NT2/D1 (cell line): ENCODE measurements around the gene NECTIN4.

Experiments
- YY1 ChIP-seq: IDR thresholded peaks from 2 replicates; pipeline ENCODE4 v1.6.1; 2011; ENCODE audit not compliant: insufficient read length, insufficient read depth
- ZNF274 ChIP-seq: IDR thresholded peaks from 2 replicates; pipeline ENCODE4 v1.6.1; 2011; ENCODE audit warnings: mild to moderate bottlenecking, low read depth, low read length

- TF ChIP-seq ZNF274: no peak
- no peak for TF ChIP-seq YY1
These were observed 19.6 kb downstream of the NECTIN4 start, which contains the start of gene ARHGAP30 for GRCh38 chr1:161069731-161070270.
